ENCODE measurements around the gene CD47.

GRCh38 chr3:108088146-108088545, 2.7 kb downstream of the CD47 start:
- TF ChIP-seq CTCF (conservative IDR thresholded peaks at IDR 0.05; ENCODE audit: low read depth, low read length) = no peak
- no peak for TF ChIP-seq SMC3 (IDR thresholded peaks at IDR 0.05; ENCODE audit: low read depth, low read length)
- no peak for TF ChIP-seq POLR2A (IDR thresholded peaks at IDR 0.05; ENCODE audit: low read depth, low read length)
- no peak for TF ChIP-seq RCOR1 (IDR thresholded peaks at IDR 0.05; ENCODE audit: insufficient replicate concordance, low read length)
- no peak for TF ChIP-seq CHD1 (IDR thresholded peaks at IDR 0.05; ENCODE audit: low read depth, low read length)
- TF ChIP-seq NFE2L2 (IDR thresholded peaks at IDR 0.05; ENCODE audit: low read depth, low read length) = no peak
- no peak for TF ChIP-seq ELK1 (IDR thresholded peaks at IDR 0.05; ENCODE audit: borderline replicate concordance, low read depth, low read length)
- TF ChIP-seq RAD21 (IDR thresholded peaks at IDR 0.05; ENCODE audit: low read length) = no peak
- no peak for TF ChIP-seq MXI1 (IDR thresholded peaks at IDR 0.05; ENCODE audit: borderline replicate concordance, low read depth, low read length)
- no peak for TF ChIP-seq MAFK (IDR thresholded peaks at IDR 0.05; ENCODE audit: low read depth, low read length)
- no peak for TF ChIP-seq RFX5 (IDR thresholded peaks at IDR 0.05; ENCODE audit: low read depth, low read length)
- no peak for TF ChIP-seq BHLHE40 (IDR thresholded peaks at IDR 0.05; ENCODE audit: low read depth, low read length)
- no peak for TF ChIP-seq MAZ (IDR thresholded peaks at IDR 0.05; ENCODE audit: borderline replicate concordance, low read depth, low read length)

Measured in IMR-90 (cell line).